SJCRH30 (cell line): ENCODE measurements around the gene VEZT. TPM values are rescaled to one million over a fixed set of nuclear protein-coding genes. Genes with fewer than 3 reads are reported as not detected.

Source experiments
- DNase-seq, 2 experiments: peaks; one replicate each; pipeline ENCODE4 v3.0.0-alpha.2; 2015 to 2020
- H3K27ac ChIP-seq: fragments of 250-450 bp; sonication (Bioruptor Pico); 2 replicates; pipeline ENCODE4 v1.5.1; 2020; ENCODE audit warnings: mild to moderate bottlenecking, moderate library complexity
- H3K27me3 ChIP-seq: fragments of 250-450 bp; sonication (Bioruptor Pico); 2 replicates; pipeline ENCODE4 v1.5.1; 2020; ENCODE audit warnings: mild to moderate bottlenecking, moderate library complexity
- H3K36me3 ChIP-seq: fragments of 250-450 bp; sonication (Bioruptor Pico); 2 replicates; pipeline ENCODE4 v1.5.1; 2020; ENCODE audit warnings: mild to moderate bottlenecking, moderate library complexity
- H3K4me1 ChIP-seq: fragments of 250-450 bp; sonication (Bioruptor Pico); 2 replicates; pipeline ENCODE4 v1.5.1; 2020; ENCODE audit warnings: mild to moderate bottlenecking, moderate library complexity
- H3K4me3 ChIP-seq: fragments of 250-450 bp; sonication (Bioruptor Pico); 2 replicates; pipeline ENCODE4 v1.5.1; 2020; ENCODE audit warnings: mild to moderate bottlenecking, moderate library complexity
- H3K9me3 ChIP-seq: fragments of 250-450 bp; sonication (Bioruptor Pico); replicated peaks from 2 replicates; pipeline ENCODE4 v1.5.1; 2020; ENCODE audit warnings: mild to moderate bottlenecking, moderate library complexity
- total RNA-seq: library from RNA; depleted of rRNA; stranded (reverse); fragments of >200 nt; shearing (Covaris generic); gene quantifications from 2 replicates; pipeline ENCODE4 v1.2.3, GENCODE V29; 2014; rRNA removed

VEZT gene
- total RNA-seq, 1 experiment from 2014 or later: 50.5 TPM

DNA sequence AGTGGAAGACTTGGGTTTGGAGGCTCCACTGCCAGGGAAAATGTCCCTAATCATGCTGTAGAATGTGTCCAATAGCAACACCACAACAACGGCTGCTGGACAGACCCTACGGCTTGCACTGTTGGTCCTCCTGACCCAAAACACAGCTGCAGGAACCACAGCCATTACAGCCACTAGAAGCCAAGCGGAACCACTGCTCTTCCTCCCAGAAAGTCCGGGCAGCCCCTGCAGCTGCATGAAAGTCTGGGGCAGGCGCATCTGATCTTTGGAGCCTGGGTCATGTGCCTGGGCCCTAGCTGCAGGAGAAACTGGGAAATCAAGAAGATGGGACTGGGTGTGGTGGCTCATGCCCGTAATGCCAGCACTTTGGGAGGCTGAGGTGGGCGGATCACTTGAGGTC, 131.7 kb downstream of the VEZT start:
- no peak overlapping the region for H3K27ac ChIP-seq
- no peak overlapping the region for H3K4me3 ChIP-seq
- H3K36me3 ChIP-seq: no peaks in the 10 kb centered on the region
- no peaks in the 10 kb centered on the region for H3K4me1 ChIP-seq
- H3K27me3 ChIP-seq: no peaks in the 10 kb centered on the region
- no peak for DNase-seq
- H3K9me3 ChIP-seq: no peaks in the 10 kb centered on the region

DNA sequence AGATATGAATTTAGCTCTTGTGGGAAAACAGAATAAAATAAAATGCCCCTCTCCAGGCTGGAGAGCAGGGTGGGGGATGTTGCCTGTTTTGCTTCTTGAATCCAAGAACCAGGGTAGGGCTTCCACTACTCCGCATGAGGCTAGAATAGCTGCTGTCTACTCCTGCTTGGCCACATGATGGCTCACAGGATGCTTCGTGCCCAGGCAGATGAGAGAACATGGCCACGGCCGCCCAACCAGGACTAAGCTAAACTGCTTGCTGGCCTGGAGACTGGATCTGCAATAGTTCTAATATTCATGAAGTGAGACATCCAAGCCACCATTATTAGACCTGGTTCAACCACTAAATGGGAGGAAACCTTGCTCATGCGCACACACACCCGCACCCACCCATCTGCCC, 134.1 kb downstream of the VEZT start:
- no peak for DNase-seq
- H3K36me3 ChIP-seq: no peaks in the 10 kb centered on the region
- H3K4me3 ChIP-seq: no peak overlapping the region
- no peaks in the 10 kb centered on the region for H3K9me3 ChIP-seq
- no peaks in the 10 kb centered on the region for H3K4me1 ChIP-seq
- no peaks in the 10 kb centered on the region for H3K27me3 ChIP-seq
- no peak overlapping the region for H3K27ac ChIP-seq

Other genes starting within 250 kb of the VEZT start
- 116 and 123 TPM in 2 replicates for gene NDUFA12, start 214.1 kb upstream of the VEZT start, total RNA-seq
- gene NR2C1, start 144.2 kb upstream of the VEZT start, total RNA-seq: 33.7 and 39.1 TPM in 2 replicates
- gene FGD6, start 340 bp upstream of the VEZT start, total RNA-seq: 9.2 and 10.7 TPM in 2 replicates